ENCODE results near the gene AGBL5. TPM values are rescaled to one million over a fixed set of nuclear protein-coding genes. Genes with fewer than 3 reads are reported as not detected.

The AGBL5 gene
- total and polyA plus RNA-seq, 9 of the 15 experiments (the other 6 are each of a cell fraction or from before 2014, with no cell fraction given) = 3.3 to 52.7 (median 26.2) TPM

GRCh38 chr2:27003007-27003406 is 48.5 kb upstream of the AGBL5 start:
- BruUV-seq (replicated peaks) = no TSS peak
- H3K9me3 ChIP-seq (replicated peaks; ENCODE audit: control insufficient read depth, insufficient read depth, low read depth, low read length) = no peaks in the 10 kb centered on the region
- ATAC-seq = no peak
- CTCF ChIA-PET (ENCODE audit: low intra/inter-chr PET ratio) = no interaction called here
- TF ChIP-seq KDM1A (IDR thresholded peaks at IDR 0.05) = 0 out of 4 replicates have a peak, but pooled peaks of 1 of the 2 experiments have one; percentile 40
- TF ChIP-seq ZNF586 (CRISPR knock-in tag; conservative IDR thresholded peaks at IDR 0.05) = no peak
- no peak for DNase-seq (ENCODE audit: extremely low read depth in 1 of 4, low spot score in 3 of 4)
- peaks cover 3% of the 10 kb centered on the region; the same call in 1 of the 3 replicates for H3K36me3 ChIP-seq (ENCODE audit: control insufficient read depth, insufficient read depth, low read length)
- no peak for FAIRE-seq
- no peaks in the 10 kb centered on the region for H3K27me3 ChIP-seq (ENCODE audit: control insufficient read depth in 2 of 2, insufficient read depth in 2 of 2, low read length in 2 of 2)
- H3K4me2 ChIP-seq (ENCODE audit: insufficient read depth, low read length) = no peak overlapping the region
- H3K4me3 ChIP-seq = no peak overlapping the region
- no peak overlapping the region for H2AFZ ChIP-seq (ENCODE audit: low read depth, low read length)
- peaks cover 3% of the 10 kb centered on the region for H3K9me1 ChIP-seq (ENCODE audit: control insufficient read depth, insufficient read depth, low read length)
- H3K9ac ChIP-seq (ENCODE audit: insufficient read depth in 1 of 2, low read depth in 2 of 2, low read length in 2 of 2) = no peak overlapping the region
- intact Hi-C loops (cut with micrococcal nuclease) (no loop called here), in situ Hi-C loops (cut with MboI) (no loop called here)
- H3K4me1 ChIP-seq (replicated peaks in 1 of 2; ENCODE audit: control insufficient read depth in 2 of 2, insufficient read depth in 2 of 2, low read length in 2 of 2) = peaks cover 32 to 81% of the 10 kb centered on the region in 2 experiments
- no peaks in the 10 kb centered on the region for H4K20me1 ChIP-seq (replicated peaks; ENCODE audit: control insufficient read depth, insufficient read depth, low read length)
- peak overlapping the region; percentile 7; the same call in 2 of the 3 replicates for H3K27ac ChIP-seq (ENCODE audit: extremely low read depth, low read depth, low read length)
- peaks cover 70% of the 10 kb centered on the region for H3K79me2 ChIP-seq (ENCODE audit: control insufficient read depth, insufficient read depth, low read length)
- POLR2A ChIA-PET = interaction anchor here (0.8 to 2.1 kb wide), 3 partner anchors 11 to 1786 kb away, joined by 3 to 5 read pairs (median 4); no protein-coding TSS in a partner anchor
- WGBS (ENCODE audit: insufficient coverage, low coverage, missing lambda C conversion rate) = 76% methylated on average over 4 of the region's 4 CpGs

GRCh38 chr2:27003857-27004256 is 47.6 kb upstream of the AGBL5 start:
- Histone ChIP-seq H4K20me1 (replicated peaks; ENCODE audit: control insufficient read depth, insufficient read depth, low read length) (no peaks in the 10 kb centered on the region), H3K9me1 (ENCODE audit: control insufficient read depth, insufficient read depth, low read length) (peaks cover 3% of the 10 kb centered on the region), H3K27ac (ENCODE audit: extremely low read depth, low read depth, low read length) (peak overlapping the region; percentile 42), H3K27me3 (ENCODE audit: control insufficient read depth in 2 of 2, insufficient read depth in 2 of 2, low read length in 2 of 2) (no peaks in the 10 kb centered on the region), H3K4me3 (no peak overlapping the region), H3K36me3 (ENCODE audit: control insufficient read depth, insufficient read depth, low read length) (peaks cover 3% of the 10 kb centered on the region; the same call in 2 of the 3 replicates), H3K4me1 (replicated peaks in 1 of 2; ENCODE audit: control insufficient read depth in 2 of 2, insufficient read depth in 2 of 2, low read length in 2 of 2) (peaks cover 32 to 88% of the 10 kb centered on the region in 2 experiments), H3K4me2 (ENCODE audit: insufficient read depth, low read length) (peak overlapping the region; percentile 33), H3K9me3 (replicated peaks; ENCODE audit: control insufficient read depth, insufficient read depth, low read depth, low read length) (no peaks in the 10 kb centered on the region), H2AFZ (ENCODE audit: low read depth, low read length) (peak overlapping the region; percentile 4; the same call in 1 of the 2 replicates), H3K79me2 (ENCODE audit: control insufficient read depth, insufficient read depth, low read length) (peaks cover 70% of the 10 kb centered on the region), H3K9ac (ENCODE audit: insufficient read depth in 1 of 2, low read depth in 2 of 2, low read length in 2 of 2) (peak overlapping the region in 1 of 2 experiments; percentile 11; a peak in 1 of 4 replicates)
- CTCF ChIA-PET (ENCODE audit: low intra/inter-chr PET ratio) = interaction anchor here (0.7 kb wide), 1 partner anchor 185 kb away, joined by 7 read pairs; no protein-coding TSS in a partner anchor
- intact Hi-C loops (cut with micrococcal nuclease) = no loop called here
- POLR2A ChIA-PET = interaction anchor here (0.8 to 2.1 kb wide), 7 partner anchors 9 to 1787 kb away, joined by 3 to 11 read pairs (median 4); no protein-coding TSS in a partner anchor
- in situ Hi-C loops (cut with MboI) = no loop called here
- DNase-seq (ENCODE audit: extremely low read depth in 1 of 4, low spot score in 3 of 4) = no peak
- no TSS peak for BruUV-seq (replicated peaks)
- FAIRE-seq = no peak
- ATAC-seq = no peak
- WGBS (ENCODE audit: insufficient coverage, low coverage, missing lambda C conversion rate) = 53% methylated on average over 9 of the region's 9 CpGs
- no peak for TF ChIP-seq SREBF1 (IDR thresholded peaks at IDR 0.05; ENCODE audit: borderline replicate concordance, low read depth, low read length)
- TF ChIP-seq HSF4 (CRISPR knock-in tag; IDR thresholded peaks at IDR 0.05; ENCODE audit: borderline replicate concordance) = no peak
- no peak for TF ChIP-seq CBX3 (IDR thresholded peaks at IDR 0.05; ENCODE audit: borderline replicate concordance in 1 of 2, low read length in 2 of 2)
- no peak for TF ChIP-seq ZNF408 (CRISPR knock-in tag; IDR thresholded peaks at IDR 0.05; ENCODE audit: low read depth)
- TF ChIP-seq NFE2L1 (tag; IDR thresholded peaks at IDR 0.05; ENCODE audit: borderline replicate concordance, low read depth) = 0 out of 2 replicates have a peak, but pooled peaks have one; percentile 20
- no peak for TF ChIP-seq PBX2 (CRISPR knock-in tag; IDR thresholded peaks at IDR 0.05; ENCODE audit: low read depth)
- peak; percentile 30 for TF ChIP-seq PBX2 (tag; conservative IDR thresholded peaks at IDR 0.05; ENCODE audit: low read depth)
- TF ChIP-seq DMBX1 (CRISPR knock-in tag; IDR thresholded peaks at IDR 0.05; ENCODE audit: borderline replicate concordance) = peak; percentile 66; the same call in 1 of the 2 replicates
- no peak for TF ChIP-seq PHTF2 (CRISPR knock-in tag; IDR thresholded peaks at IDR 0.05)
- TF ChIP-seq C11orf30 (IDR thresholded peaks at IDR 0.05; ENCODE audit: low read depth) = no peak
